Measurements from ENCODE around the gene DBN1.

DBN1 gene

DNA sequence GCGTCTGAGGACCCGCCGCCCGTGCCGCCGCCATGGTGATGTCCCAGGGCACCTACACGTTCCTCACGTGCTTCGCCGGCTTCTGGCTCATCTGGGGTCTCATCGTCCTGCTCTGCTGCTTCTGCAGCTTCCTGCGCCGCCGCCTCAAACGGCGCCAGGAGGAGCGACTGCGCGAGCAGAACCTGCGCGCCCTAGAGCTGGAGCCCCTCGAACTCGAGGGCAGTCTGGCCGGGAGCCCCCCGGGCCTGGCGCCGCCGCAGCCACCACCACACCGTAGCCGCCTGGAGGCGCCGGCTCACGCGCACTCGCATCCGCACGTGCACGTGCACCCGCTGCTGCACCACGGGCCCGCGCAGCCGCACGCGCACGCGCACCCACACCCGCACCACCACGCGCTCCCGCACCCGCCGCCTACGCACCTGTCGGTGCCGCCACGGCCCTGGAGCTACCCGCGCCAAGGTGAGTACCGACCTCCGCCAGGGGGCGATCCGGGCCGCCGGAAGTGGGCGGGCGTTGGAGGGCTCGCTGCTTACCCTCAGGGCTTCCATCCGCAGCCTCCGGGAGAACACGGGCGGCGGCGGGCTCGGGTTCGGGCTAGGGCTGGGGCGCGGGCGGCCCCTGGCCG, 18.3 kb downstream of the DBN1 start:
- peak; percentile 74 for DNase-seq

- DNase-seq: peak; percentile 68
These were observed 18.9 kb downstream of the DBN1 start for GRCh38 chr5:177454397-177455035.

DNA sequence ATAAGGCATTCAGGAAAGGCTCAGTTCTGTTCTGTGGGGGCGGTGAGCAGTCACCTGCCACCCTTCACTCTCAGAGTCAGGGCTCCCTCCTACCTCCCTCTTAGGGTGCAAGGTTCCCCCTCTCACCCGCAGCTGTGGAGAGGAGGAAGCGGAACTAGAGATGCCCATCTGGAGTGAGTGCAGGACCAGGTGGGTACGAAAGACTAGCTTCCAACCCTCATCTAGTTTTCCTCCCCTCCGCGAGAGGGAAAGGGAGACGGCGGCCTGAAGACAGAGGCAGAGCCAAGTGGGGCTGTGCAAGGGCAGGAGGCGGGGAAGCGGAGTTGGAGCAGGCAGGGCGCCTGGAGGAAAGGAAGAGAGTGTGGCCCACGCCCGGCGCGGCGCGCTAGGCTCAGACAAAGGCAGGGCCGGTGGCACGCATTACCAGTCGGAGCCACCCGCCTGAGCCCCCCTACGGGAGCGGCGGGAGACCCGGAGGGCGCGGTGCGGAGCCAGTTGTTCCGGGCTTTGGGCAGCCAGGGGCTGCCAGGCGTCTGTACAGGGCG, 19.5 kb downstream of the DBN1 start:
- no peak for DNase-seq

- no peak for DNase-seq
These were observed 20.5 kb downstream of the DBN1 start for GRCh38 chr5:177452688-177453638.

DNA sequence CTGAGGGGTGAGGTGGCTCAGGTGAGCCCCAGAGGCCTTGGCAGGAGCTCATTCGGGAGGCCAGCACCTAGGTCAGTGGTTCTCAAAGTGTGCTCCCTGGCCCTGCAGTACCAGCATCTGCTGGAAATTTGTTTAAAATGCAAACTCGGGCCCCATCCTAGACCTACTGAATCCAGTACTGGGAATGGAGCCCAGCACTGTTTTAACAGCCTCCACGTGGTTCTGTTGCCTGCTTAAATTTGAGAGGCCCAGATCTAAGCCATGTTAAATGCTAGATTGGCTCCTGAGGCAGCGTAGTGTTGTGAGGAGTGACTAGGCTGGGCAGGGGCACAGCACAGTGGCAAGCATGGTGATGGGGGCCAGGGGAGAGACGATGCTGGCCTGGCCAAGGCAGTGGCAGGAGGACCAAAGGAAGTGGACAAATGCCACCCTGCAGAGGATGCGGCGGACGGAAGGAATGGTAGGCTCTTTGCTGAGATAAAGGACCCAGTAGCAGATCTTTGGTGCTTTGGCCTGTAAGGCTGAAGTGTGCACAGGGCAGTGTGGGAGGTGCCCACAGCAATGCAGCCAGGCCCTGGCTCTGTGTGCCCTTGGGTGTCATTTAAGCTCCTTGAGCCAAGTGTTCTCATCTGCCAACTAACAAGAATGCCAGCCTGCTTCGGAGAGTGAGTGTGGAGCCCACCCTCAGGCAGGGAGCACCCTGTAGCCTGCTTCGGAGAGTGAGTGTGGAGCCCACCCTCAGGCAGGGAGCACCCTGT, 22.6 kb downstream of the DBN1 start:
- DNase-seq: no peak

DNA sequence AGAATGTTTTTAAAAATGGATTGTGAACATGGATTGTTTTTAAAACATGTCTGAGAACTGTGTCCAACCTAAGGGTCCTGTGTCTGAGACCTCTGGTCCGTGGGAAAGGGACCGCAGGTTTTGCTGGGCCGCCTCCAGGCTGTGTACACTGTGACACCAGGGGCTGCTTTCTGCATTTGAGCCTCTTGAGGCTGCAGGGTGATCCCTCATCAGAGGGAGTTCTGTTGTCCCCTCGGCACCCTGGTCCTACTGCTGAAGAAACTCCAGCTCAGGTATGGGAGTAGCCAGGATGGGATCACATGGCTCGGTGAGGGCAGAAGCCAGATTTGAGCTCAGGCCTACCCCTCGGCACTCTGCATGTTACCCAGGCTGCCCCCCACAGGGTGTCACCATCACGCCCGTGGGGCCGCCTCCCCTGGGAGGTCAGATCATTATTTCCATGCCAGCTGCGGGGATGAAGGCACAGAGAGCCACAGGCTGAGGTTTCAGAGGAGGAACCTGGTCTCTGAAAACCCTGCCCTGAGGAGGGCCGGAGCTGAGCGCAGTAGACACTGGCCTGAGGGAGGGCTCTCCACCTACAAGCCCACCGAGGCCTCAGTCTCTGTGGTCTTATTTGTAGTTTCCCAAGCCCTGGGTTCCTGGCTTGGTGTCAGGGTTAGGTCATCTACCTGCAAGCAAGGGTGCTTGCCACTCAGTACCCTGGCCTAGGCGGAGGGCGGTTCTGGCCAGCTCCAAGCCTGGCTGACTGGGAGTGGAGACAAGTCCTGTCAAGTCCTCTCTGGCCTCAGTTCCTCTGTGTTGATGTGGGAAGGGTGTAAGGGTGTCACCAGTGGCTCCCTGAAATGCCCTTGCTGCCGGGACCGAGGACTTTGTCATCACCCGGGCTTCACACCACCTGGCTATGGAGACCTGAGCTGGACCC, 24.0 kb downstream of the DBN1 start:
- no peak for DNase-seq

GRCh38 chr5:177448244-177448950, 25.0 kb downstream of the DBN1 start:
- DNase-seq: no peak

GRCh38 chr5:177447611-177448243, 25.7 kb downstream of the DBN1 start:
- DNase-seq: peak; percentile 87

GRCh38 chr5:177447066-177447610, 26.3 kb downstream of the DBN1 start:
- no peak for DNase-seq

DNA sequence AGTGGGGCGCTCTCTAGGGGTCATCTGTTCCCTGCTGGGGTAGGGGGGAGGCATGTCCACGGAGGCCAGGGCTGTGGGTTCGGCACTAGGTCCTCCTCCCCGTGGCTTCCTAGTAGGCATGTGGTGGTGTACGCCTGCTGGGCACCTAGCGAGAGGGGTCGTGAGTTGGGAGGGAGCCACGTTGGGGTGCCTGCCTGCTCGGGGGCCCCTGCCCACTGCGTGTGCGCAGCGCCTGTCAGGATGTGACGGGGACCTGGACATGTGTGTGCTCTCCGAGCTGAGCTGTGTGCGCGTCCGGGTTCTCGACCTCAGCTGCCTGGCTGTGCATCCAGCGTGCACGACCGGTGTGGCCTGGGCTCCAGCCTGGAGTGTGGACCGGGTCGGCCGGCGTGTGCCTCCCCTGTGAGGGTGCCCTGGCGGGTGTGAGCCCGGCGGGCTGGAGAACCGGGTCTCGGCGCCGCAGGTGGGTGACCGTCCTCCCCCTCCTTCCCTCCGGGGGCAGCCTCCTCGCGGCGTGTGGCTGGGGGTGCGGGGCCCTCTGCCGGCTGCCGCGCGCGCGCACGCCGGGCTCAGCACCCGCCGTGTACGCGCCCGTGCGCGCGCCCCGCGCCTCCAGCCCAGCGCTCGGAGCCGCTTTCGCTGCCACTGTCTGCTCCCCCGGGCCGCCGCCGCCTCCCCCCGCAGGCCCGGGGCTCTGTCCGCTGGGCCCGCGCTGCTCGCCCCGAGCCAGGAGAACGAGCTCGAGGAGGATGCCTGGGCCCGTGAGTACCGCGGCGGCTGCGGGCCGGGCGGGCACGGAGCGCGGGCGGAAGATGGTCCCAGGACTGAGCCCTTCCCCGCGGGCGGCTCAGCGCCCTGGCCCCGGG, 27.0 kb downstream of the DBN1 start, which contains the start of gene PRR7:
Gene PRR7 (plus strand): TSS at position 615 of the 866 bp plus-strand sequence. CDS start 8,254 bp downstream, outside the sequence.
- peak; percentile 57 for DNase-seq

- DNase-seq: no peak
These were observed 27.6 kb downstream of the DBN1 start for GRCh38 chr5:177445917-177446199.

DNA sequence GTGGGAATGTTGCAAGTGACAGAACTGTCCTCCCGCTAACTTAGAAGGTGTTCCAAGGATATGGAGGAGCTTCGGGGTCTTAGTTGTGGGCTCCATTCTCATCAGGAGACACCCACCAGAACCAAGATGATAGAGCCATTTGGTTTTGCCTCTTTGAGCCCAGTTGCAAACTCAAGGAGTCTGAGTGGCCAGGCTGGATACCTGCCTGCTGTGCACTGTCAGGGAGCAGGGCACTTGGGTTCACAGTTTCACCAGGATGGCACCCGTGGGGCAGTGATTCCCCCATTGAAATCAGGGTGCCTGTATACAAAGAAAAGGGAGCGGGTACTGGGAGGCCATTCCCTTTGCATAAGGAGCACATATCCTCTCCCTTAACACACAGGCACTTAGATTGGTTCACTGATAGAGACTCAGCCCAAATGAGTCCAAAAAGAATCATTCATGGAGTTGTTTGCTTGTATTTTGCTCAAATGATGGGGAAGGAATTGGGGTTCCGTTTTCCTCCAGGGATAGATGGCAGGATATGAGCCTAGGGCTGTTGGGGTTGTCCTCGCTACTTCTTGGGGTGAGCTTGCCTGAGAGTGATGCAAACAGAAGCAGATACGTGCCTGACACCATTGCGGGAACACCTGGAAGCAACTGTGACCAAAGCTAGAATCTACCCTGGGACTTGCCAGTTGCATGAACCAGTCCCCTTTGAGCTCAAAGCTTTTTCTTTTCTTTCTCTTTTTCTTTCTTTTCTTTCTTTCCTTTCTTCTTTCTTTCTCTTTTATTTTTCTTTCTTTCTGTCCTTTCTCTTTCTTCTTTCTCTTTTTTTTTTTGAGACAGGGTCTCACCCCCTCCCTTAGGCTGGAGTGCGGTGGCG, 28.1 kb downstream of the DBN1 start:
- no peak for DNase-seq

- DNase-seq: no peak
These were observed 29.1 kb downstream of the DBN1 start for GRCh38 chr5:177444106-177445051.

DNA sequence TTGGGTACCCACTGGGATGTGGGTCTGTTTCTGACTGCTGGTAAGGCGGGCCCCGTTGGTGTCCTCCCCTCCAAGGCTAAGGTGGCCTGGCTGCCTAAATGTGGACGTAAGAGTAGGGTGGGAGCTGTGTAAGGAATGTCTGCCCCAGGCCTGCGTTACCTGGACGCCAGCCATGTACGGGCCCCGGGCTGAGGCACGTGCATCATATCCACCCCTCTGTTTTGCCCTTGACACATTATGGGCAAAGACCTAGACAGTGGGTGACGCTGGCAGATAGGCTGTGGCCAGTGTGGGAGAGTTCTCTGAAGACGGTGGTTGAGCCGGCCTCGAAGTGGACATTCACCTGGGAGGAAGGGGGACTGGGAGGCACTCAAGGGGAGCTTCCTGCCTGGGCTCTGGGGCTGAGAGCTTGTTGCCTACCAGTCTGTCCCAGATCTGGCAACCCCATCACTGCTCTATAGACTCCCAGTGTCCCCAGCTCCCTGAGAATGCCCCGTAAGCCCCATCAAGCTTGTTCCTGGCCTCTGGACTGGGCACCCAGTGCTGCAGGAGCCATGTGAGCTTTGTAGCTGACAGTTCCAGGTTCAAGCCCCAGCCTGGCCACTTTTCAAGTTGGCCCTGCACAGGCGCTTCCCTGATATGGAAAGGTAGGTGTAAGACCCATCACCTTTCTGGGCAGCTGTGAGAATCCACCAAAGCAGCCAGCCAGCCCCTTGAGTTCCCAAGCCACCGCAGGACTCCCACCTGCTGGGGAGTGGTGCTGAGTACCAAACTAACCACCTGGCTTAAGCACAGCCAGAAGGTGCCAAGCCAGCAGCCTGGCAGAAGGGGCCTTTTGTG, 30.1 kb downstream of the DBN1 start:
- no peak for DNase-seq

DNA sequence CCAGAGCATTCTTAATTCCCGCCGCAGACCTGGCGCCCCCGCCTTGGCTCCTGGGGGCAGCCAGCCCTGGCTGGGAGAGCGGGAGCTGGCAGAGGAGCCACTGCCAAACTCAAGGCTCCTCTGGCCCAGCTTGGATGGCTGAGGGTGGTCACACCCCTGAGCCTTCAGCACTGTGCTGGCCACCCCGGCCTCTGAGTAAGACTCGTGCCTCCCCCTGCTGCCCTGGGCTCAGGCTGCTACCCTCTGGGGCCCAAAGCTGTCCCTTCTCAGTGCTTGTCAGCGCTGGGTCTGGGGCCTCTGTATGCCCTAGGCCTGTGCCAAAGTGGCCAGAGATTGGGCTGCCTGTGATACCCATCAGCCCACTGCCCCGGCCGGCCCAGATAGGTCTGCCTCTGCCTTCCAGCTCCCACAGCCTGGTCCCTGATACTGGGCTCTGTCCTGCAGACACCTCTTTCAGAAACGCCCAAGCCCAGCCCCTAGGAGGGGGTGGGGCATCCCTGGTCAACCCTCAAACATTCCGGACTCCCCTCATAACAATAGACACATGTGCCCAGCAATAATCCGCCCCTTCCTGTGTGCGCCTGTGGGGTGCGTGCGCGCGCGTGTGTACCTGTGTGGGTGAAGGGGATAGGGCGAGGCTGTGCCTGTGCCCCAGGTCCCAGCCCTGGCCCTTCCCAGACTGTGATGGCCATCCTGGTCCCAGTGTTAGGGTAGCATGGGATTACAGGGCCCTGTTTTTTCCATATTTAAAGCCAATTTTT, 31.2 kb downstream of the DBN1 start:
- no peak for DNase-seq

All from kidney glomerular epithelial cell (primary cell).